K562 (cell line): ENCODE measurements around the gene TPO. TPM values are rescaled to one million over a fixed set of nuclear protein-coding genes. Genes with fewer than 3 reads are reported as not detected.

Source experiments
- ATAC-seq: fragments of 200-7000 bp; cut with Tn5 transposase; 3 replicates; pipeline ENCODE4 v1.9.1; 2020; ENCODE audit warnings: moderate library complexity
- BruUV-seq: library from RNA; stranded (reverse); fragments of 400-500 nt; replicated peaks from 2 replicates; lab custom pipeline; 2021; lab: Mats Ljungman, UMichigan
- CTCF ChIA-PET: fragments of 300-600 bp; formaldehyde crosslinking; extraction: SDS; loops from one replicate; lab custom pipeline; 2021; ENCODE audit warnings: low intra/inter-chr PET ratio; lab: Yijun Ruan, JAX
- POLR2A ChIA-PET: fragments of 300-600, 350-650 bp; sonication (Branson Sonifier 250); formaldehyde crosslinking; extraction: SDS; loops from one replicate; lab custom pipeline; 2021; ENCODE audit warnings: antibody characterized with exemption, inconsistent platforms; lab: Yijun Ruan, JAX
- DNase-seq, 4 experiments: peaks; one replicate each; pipeline versions ENCODE4 v3.0.0 to v3.0.0-alpha.2; 2011 to 2018; ENCODE audit warnings: low spot score in 3 of 4, mixed read lengths in 3 of 4; ENCODE audit errors: extremely low read depth in 1 of 4
- FAIRE-seq: peaks from 2 replicates; lab custom pipeline; 2011; peaks lifted over from hg19 to GRCh38; lab: Jason Lieb, UNC
- H2AFZ ChIP-seq: 2 replicates; pipeline ENCODE4 v1.6.0; 2011; ENCODE audit warnings: low read depth, low read length, control low read depth, inconsistent platforms
- H3K27ac ChIP-seq: fragments of 200-600 bp; 3 replicates; pipeline ENCODE4 v1.8.0; 2011; ENCODE audit warnings: low read depth, mild to moderate bottlenecking, control low read depth, inconsistent platforms, low read length, moderate library complexity, mixed read lengths; ENCODE audit errors: extremely low read depth
- H3K27me3 ChIP-seq, 2 experiments: fragments of 300-600 bp in 1 of 2; 2 replicates in 1 of 2; 3 replicates in 1 of 2; pipeline versions ENCODE4 v1.6.0 to v1.8.0; 2011; ENCODE audit warnings: inconsistent platforms in 2 of 2, low read length in 2 of 2, mild to moderate bottlenecking in 1 of 2, mixed read lengths in 1 of 2, moderate library complexity in 1 of 2; ENCODE audit not compliant: control insufficient read depth in 2 of 2, insufficient read depth in 2 of 2
- H3K36me3 ChIP-seq: fragments of 300-600 bp; 3 replicates; pipeline ENCODE4 v1.8.0; 2011; ENCODE audit warnings: mild to moderate bottlenecking, low read length, inconsistent platforms; ENCODE audit not compliant: control insufficient read depth, insufficient read depth
- H3K4me1 ChIP-seq, 2 experiments: fragments of 200-600 bp in 1 of 2; replicated peaks in 1 of 2; 2 replicates in 1 of 2; 3 replicates in 1 of 2; pipeline versions ENCODE4 v1.5.1 to v1.8.0; 2011; ENCODE audit warnings: inconsistent platforms in 2 of 2, low read length in 2 of 2, mild to moderate bottlenecking in 1 of 2, mixed read lengths in 1 of 2, moderate library complexity in 1 of 2; ENCODE audit not compliant: control insufficient read depth in 2 of 2, insufficient read depth in 2 of 2
- H3K4me2 ChIP-seq: 2 replicates; pipeline ENCODE4 v1.6.1; 2011; ENCODE audit warnings: low read length, control low read depth, inconsistent platforms, mixed read lengths; ENCODE audit not compliant: insufficient read depth
- H3K4me3 ChIP-seq: fragments of 200-600 bp; sonication (generic), shearing (Covaris generic); 2 replicates; pipeline ENCODE4 v1.5.1; 2016; ENCODE audit warnings: control low read depth, inconsistent platforms
- H3K79me2 ChIP-seq: fragments of 200-600 bp; 3 replicates; pipeline ENCODE4 v1.8.0; 2011; ENCODE audit warnings: low read length, inconsistent platforms; ENCODE audit not compliant: control insufficient read depth, insufficient read depth
- H3K9ac ChIP-seq, 2 experiments: 2 replicates each; pipeline versions ENCODE4 v1.6.0 to v1.6.1; 2011; ENCODE audit warnings: low read depth in 2 of 2, low read length in 2 of 2, control low read depth in 1 of 2, inconsistent platforms in 1 of 2, mild to moderate bottlenecking in 1 of 2, mixed read lengths in 1 of 2; ENCODE audit not compliant: insufficient read depth in 1 of 2
- H3K9me1 ChIP-seq: one replicate; pipeline ENCODE4 v1.6.0; 2011; ENCODE audit warnings: inconsistent platforms, mild to moderate bottlenecking, low read length, moderate library complexity; ENCODE audit not compliant: control insufficient read depth, insufficient read depth
- H3K9me3 ChIP-seq: replicated peaks from 2 replicates; pipeline ENCODE4 v1.5.1; 2011; ENCODE audit warnings: low read depth, low read length, inconsistent platforms; ENCODE audit not compliant: control insufficient read depth, insufficient read depth
- H4K20me1 ChIP-seq: replicated peaks from 2 replicates; pipeline ENCODE4 v1.6.1; 2011; ENCODE audit warnings: low read length, inconsistent platforms, mixed read lengths; ENCODE audit not compliant: control insufficient read depth, insufficient read depth
- CEBPB ChIP-seq: fragments of 450-650 bp; IDR thresholded peaks from 2 replicates; pipeline ENCODE4 v1.6.1; 2016; ENCODE audit warnings: missing genetic modification characterization, missing compliant biosample characterization
- EWSR1 ChIP-seq: fragments of 450-650 bp; IDR thresholded peaks from 2 replicates; pipeline ENCODE4 v1.6.1; 2018; ENCODE audit warnings: borderline replicate concordance, mild to moderate bottlenecking, low read depth, moderate library complexity; ENCODE audit not compliant: partially characterized antibody
- EZH2 ChIP-seq: IDR thresholded peaks from 2 replicates; pipeline ENCODE4 v1.6.1; 2012; ENCODE audit warnings: low read depth, mild to moderate bottlenecking, inconsistent platforms, low read length, borderline replicate concordance
- HDAC8 ChIP-seq: fragments of 450-650 bp; IDR thresholded peaks from 2 replicates; pipeline ENCODE4 v1.6.1; 2016; ENCODE audit warnings: mild to moderate bottlenecking, missing genetic modification characterization, moderate library complexity, missing compliant biosample characterization
- POLR2AphosphoS2 ChIP-seq: IDR thresholded peaks from 2 replicates; pipeline ENCODE4 v1.6.1; 2012; ENCODE audit warnings: low read length, improper control_type of control experiment
- POU5F1 ChIP-seq: fragments of 150-350 bp; IDR thresholded peaks from 2 replicates; pipeline ENCODE4 v1.6.1; 2014; ENCODE audit warnings: borderline replicate concordance, low read length, low read depth, mild to moderate bottlenecking; ENCODE audit not compliant: partially characterized antibody
- RBM25 ChIP-seq: fragments of 200-400 bp; formaldehyde crosslinking; IDR thresholded peaks from 2 replicates; pipeline ENCODE4 v1.6.1; 2018; ENCODE audit warnings: low read length, low read depth, moderate library complexity; ENCODE audit not compliant: severe bottlenecking
- SIX5 ChIP-seq, 2 experiments: IDR thresholded peaks; 2 replicates each; pipeline ENCODE4 v1.6.1; 2011; ENCODE audit warnings: low read length in 2 of 2, borderline replicate concordance in 1 of 2, low read depth in 1 of 2, mild to moderate bottlenecking in 1 of 2, moderate library complexity in 1 of 2; ENCODE audit not compliant: insufficient read depth in 1 of 2
- SMARCA5 ChIP-seq: fragments of 450-650 bp; IDR thresholded peaks from 2 replicates; pipeline ENCODE4 v1.6.1; 2016
- ZBTB1 ChIP-seq: sonication (generic); formaldehyde crosslinking; IDR thresholded peaks from 2 replicates; pipeline ENCODE4 v1.8.1; 2023; ENCODE audit warnings: missing genetic modification reagents, low read depth, mild to moderate bottlenecking, borderline replicate concordance
- ZNF133 ChIP-seq: fragments of 250-450 bp; sonication (Bioruptor Pico); IDR thresholded peaks from 2 replicates; pipeline ENCODE4 v1.4.0; 2020; ENCODE audit warnings: mild to moderate bottlenecking
- ZNF197 ChIP-seq: fragments of 200-800 bp; sonication (Bioruptor generic); IDR thresholded peaks from 2 replicates; pipeline ENCODE4 v1.6.1; 2016; ENCODE audit warnings: low read depth, missing genetic modification characterization, missing compliant biosample characterization
- WGBS: fragments of 100-300 bp; shearing (Covaris generic); methylation state at CpG from one replicate; pipeline ENCODE4 v1.1.6; 2016; ENCODE audit warnings: low coverage, mixed read lengths; ENCODE audit not compliant: insufficient coverage; ENCODE audit errors: missing lambda C conversion rate; 5-methylcytosine and 5-hydroxymethylcytosine counted together
- in situ Hi-C: fragments of 300-500 bp; cut with MboI; formaldehyde crosslinking; loops from 4 replicates; pipeline ENCODE4 v1.15.0; 2018; ENCODE audit warnings: inconsistent platforms, mixed read lengths
- intact Hi-C: fragments of 100-400 bp; cut with micrococcal nuclease; formaldehyde crosslinking; loops from 2 replicates; pipeline ENCODE4 v1.14.2; 2022
- polyA plus RNA-seq, 8 experiments: library from polyadenylated mRNA; depleted of rRNA in 4 of 8; stranded (reverse) in 5 of 8; unstranded in 3 of 8; fragments of >200 nt; fragmentation: Nextera tagmentation in 2 of 8; fragmentation: Illumina TruSeq in 1 of 8; extraction: Ambion mirVana in 2 of 8; extraction: Trizol in 1 of 8; gene quantifications; 2 replicates each; pipeline versions ENCODE4 v1.2.1 to v1.2.3, GENCODE V29; 2011 to 2014; ENCODE audit warnings: inconsistent platforms in 1 of 8, missing spikeins in 1 of 8
- total RNA-seq, 7 experiments: library from RNA; depleted of rRNA in 6 of 7; stranded (reverse); fragments of >200 nt in 6 of 7; fragmentation: Illumina TruSeq in 2 of 7; extraction: Trizol in 2 of 7; gene quantifications; 2 replicates each; pipeline versions ENCODE4 v1.2.1 to v1.2.3, GENCODE V29; 2011 to 2021; ENCODE audit warnings: low replicate concordance in 1 of 7
- TF ChIP-seq, protein P1 (sequence below): fragments of 250-450 bp; sonication (Bioruptor Pico); IDR thresholded peaks from 2 replicates; pipeline ENCODE4 v1.5.0; 2020; ENCODE audit warnings: mild to moderate bottlenecking, borderline replicate concordance
- TF ChIP-seq, protein P2 (sequence below): sonication (generic); formaldehyde crosslinking; IDR thresholded peaks from 2 replicates; pipeline ENCODE4 v1.8.1; 2023; ENCODE audit warnings: mild to moderate bottlenecking, missing genetic modification reagents
- TF ChIP-seq, protein P3 (sequence below), 2 experiments: fragments of 450-650 bp; IDR thresholded peaks; 2 replicates each; pipeline ENCODE4 v1.6.1; 2018; ENCODE audit warnings: mild to moderate bottlenecking in 2 of 2, low read depth in 1 of 2; ENCODE audit not compliant: partially characterized antibody in 2 of 2

The TPO gene
- total and polyA plus RNA-seq, 9 of the 15 experiments (the other 6 are each of a cell fraction or from before 2014, with no cell fraction given) = not detected

DNA sequence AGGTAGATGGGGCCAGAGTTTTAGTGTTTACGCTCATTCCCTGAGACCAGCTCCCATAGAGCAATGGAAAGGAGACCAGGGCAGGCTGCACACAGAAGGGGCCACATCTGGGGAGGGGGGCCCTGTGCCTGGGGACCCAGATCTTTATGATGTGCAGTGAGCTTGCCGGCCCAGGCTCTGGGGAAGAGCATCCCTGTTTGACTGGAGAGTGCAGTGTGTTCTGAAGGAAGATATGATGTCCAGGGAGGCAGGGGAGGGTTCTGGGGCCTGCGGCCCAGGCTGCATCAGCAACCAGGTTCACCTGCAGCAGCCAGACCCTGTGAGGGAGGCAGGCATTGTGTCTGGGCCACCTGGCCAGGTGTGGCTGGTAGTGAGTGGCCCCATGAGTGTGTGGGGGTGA is 13.8 kb downstream of the TPO start:
- no peaks in the 10 kb centered on the region for H3K9me1 ChIP-seq
- FAIRE-seq = no peak
- no peaks in the 10 kb centered on the region for H3K9me3 ChIP-seq
- no peak overlapping the region for H3K27ac ChIP-seq
- H3K4me1 ChIP-seq = no peaks in the 10 kb centered on the region
- H3K4me3 ChIP-seq = no peak overlapping the region
- no TSS peak for BruUV-seq
- intact Hi-C loops (no loop called here), in situ Hi-C loops (no loop called here)
- no peak overlapping the region for H3K9ac ChIP-seq
- no peak for ATAC-seq
- 0% methylated on average over 3 of the region's 3 CpGs for WGBS
- H4K20me1 ChIP-seq = 0 out of 2 replicates have a peak, but pooled peaks cover 6% of the 10 kb centered on the region
- H3K27me3 ChIP-seq = peaks cover 0 to 24% of the 10 kb centered on the region in 2 experiments; a peak in 3 of 5 replicates
- H3K36me3 ChIP-seq = no peaks in the 10 kb centered on the region
- no peak for DNase-seq
- POLR2A ChIA-PET = no interaction called here
- no peaks in the 10 kb centered on the region for H3K79me2 ChIP-seq
- H2AFZ ChIP-seq = no peak overlapping the region
- CTCF ChIA-PET = no interaction called here
- H3K4me2 ChIP-seq = no peak overlapping the region
- TF ChIP-seq POLR2AphosphoS2 (no peak), SIX5 (IDR thresholded peaks at IDR 0.05; ENCODE audit: borderline replicate concordance in 1 of 2, insufficient read depth in 1 of 2, low read depth in 1 of 2, low read length in 2 of 2) (no peak), CEBPB (no peak), HDAC8 (tag) (no peak), ZNF197 (no peak), SMARCA5 (no peak), EWSR1 (no peak), ZBTB1 (CRISPR knock-in tag) (no peak), POU5F1 (no peak), EZH2 (no peak), ZNF133 (CRISPR knock-in tag) (no peak), RBM25 (no peak)
- TF ChIP-seq, protein P1, sequence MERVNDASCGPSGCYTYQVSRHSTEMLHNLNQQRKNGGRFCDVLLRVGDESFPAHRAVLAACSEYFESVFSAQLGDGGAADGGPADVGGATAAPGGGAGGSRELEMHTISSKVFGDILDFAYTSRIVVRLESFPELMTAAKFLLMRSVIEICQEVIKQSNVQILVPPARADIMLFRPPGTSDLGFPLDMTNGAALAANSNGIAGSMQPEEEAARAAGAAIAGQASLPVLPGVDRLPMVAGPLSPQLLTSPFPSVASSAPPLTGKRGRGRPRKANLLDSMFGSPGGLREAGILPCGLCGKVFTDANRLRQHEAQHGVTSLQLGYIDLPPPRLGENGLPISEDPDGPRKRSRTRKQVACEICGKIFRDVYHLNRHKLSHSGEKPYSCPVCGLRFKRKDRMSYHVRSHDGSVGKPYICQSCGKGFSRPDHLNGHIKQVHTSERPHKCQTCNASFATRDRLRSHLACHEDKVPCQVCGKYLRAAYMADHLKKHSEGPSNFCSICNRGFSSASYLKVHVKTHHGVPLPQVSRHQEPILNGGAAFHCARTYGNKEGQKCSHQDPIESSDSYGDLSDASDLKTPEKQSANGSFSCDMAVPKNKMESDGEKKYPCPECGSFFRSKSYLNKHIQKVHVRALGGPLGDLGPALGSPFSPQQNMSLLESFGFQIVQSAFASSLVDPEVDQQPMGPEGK (CRISPR knock-in tag) = no peak
- TF ChIP-seq, protein P2, sequence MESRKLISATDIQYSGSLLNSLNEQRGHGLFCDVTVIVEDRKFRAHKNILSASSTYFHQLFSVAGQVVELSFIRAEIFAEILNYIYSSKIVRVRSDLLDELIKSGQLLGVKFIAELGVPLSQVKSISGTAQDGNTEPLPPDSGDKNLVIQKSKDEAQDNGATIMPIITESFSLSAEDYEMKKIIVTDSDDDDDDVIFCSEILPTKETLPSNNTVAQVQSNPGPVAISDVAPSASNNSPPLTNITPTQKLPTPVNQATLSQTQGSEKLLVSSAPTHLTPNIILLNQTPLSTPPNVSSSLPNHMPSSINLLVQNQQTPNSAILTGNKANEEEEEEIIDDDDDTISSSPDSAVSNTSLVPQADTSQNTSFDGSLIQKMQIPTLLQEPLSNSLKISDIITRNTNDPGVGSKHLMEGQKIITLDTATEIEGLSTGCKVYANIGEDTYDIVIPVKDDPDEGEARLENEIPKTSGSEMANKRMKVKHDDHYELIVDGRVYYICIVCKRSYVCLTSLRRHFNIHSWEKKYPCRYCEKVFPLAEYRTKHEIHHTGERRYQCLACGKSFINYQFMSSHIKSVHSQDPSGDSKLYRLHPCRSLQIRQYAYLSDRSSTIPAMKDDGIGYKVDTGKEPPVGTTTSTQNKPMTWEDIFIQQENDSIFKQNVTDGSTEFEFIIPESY (CRISPR knock-in tag) = no peak
- TF ChIP-seq, protein P3, sequence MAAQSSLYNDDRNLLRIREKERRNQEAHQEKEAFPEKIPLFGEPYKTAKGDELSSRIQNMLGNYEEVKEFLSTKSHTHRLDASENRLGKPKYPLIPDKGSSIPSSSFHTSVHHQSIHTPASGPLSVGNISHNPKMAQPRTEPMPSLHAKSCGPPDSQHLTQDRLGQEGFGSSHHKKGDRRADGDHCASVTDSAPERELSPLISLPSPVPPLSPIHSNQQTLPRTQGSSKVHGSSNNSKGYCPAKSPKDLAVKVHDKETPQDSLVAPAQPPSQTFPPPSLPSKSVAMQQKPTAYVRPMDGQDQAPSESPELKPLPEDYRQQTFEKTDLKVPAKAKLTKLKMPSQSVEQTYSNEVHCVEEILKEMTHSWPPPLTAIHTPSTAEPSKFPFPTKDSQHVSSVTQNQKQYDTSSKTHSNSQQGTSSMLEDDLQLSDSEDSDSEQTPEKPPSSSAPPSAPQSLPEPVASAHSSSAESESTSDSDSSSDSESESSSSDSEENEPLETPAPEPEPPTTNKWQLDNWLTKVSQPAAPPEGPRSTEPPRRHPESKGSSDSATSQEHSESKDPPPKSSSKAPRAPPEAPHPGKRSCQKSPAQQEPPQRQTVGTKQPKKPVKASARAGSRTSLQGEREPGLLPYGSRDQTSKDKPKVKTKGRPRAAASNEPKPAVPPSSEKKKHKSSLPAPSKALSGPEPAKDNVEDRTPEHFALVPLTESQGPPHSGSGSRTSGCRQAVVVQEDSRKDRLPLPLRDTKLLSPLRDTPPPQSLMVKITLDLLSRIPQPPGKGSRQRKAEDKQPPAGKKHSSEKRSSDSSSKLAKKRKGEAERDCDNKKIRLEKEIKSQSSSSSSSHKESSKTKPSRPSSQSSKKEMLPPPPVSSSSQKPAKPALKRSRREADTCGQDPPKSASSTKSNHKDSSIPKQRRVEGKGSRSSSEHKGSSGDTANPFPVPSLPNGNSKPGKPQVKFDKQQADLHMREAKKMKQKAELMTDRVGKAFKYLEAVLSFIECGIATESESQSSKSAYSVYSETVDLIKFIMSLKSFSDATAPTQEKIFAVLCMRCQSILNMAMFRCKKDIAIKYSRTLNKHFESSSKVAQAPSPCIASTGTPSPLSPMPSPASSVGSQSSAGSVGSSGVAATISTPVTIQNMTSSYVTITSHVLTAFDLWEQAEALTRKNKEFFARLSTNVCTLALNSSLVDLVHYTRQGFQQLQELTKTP (IDR thresholded peaks at IDR 0.05; ENCODE audit: low read depth in 1 of 2, partially characterized antibody in 2 of 2) = no peak
